22Rv1 (cell line): ENCODE results near the gene CX3CR1.

Source experiments
- H3K27ac ChIP-seq: fragments of 450-650 bp; 2 replicates; pipeline ENCODE4 v1.5.1; 2017
- ZFX ChIP-seq: fragments of 450-650 bp; IDR thresholded peaks from 2 replicates; pipeline ENCODE4 v1.6.1; 2017; ENCODE audit warnings: antibody characterized with exemption, borderline replicate concordance
- TF ChIP-seq, protein P1 (sequence below): fragments of 450-650 bp; IDR thresholded peaks from 2 replicates; pipeline ENCODE4 v1.5.1; 2017; ENCODE audit warnings: mild to moderate bottlenecking

The CX3CR1 gene

DNA sequence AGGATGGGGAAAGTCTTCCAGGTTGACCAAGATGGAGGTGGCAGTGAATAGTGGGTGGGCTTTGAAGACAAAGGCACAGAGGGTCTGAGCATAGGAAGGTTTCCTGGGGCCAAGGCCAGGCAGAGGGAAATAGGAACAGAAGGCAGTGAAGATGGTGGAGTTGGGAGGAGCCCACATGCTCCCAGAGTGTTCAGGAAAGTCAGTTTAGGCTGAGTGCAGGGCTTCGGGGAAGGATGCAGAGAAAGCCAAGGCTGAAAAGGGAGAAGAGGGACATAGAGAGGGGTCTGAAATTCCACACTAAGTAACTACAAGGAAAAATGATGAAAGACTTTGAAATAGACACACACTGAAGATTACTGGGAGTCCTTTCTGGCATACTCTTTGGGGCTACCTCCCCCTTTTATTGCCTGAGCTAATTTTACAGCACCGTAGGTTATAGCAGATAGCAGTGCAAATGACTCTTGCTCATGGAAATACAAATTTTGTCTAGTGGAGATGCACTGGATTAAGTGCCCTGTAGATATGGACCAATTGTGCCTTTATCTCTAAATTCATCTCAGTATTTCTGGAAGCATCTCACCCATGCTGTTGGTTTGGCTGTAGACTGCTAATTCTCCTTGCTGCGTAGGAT, 3.8 kb downstream of the CX3CR1 start:
- TF ChIP-seq ZFX: no peak
- TF ChIP-seq, protein P1, sequence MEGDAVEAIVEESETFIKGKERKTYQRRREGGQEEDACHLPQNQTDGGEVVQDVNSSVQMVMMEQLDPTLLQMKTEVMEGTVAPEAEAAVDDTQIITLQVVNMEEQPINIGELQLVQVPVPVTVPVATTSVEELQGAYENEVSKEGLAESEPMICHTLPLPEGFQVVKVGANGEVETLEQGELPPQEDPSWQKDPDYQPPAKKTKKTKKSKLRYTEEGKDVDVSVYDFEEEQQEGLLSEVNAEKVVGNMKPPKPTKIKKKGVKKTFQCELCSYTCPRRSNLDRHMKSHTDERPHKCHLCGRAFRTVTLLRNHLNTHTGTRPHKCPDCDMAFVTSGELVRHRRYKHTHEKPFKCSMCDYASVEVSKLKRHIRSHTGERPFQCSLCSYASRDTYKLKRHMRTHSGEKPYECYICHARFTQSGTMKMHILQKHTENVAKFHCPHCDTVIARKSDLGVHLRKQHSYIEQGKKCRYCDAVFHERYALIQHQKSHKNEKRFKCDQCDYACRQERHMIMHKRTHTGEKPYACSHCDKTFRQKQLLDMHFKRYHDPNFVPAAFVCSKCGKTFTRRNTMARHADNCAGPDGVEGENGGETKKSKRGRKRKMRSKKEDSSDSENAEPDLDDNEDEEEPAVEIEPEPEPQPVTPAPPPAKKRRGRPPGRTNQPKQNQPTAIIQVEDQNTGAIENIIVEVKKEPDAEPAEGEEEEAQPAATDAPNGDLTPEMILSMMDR: no peak
- no peak overlapping the region for H3K27ac ChIP-seq

- TF ChIP-seq ZFX: no peak
- TF ChIP-seq, protein P1: no peak
- H3K27ac ChIP-seq: no peak overlapping the region
Measured at GRCh38 chr3:39275052-39275451, 4.8 kb downstream of the CX3CR1 start.

DNA sequence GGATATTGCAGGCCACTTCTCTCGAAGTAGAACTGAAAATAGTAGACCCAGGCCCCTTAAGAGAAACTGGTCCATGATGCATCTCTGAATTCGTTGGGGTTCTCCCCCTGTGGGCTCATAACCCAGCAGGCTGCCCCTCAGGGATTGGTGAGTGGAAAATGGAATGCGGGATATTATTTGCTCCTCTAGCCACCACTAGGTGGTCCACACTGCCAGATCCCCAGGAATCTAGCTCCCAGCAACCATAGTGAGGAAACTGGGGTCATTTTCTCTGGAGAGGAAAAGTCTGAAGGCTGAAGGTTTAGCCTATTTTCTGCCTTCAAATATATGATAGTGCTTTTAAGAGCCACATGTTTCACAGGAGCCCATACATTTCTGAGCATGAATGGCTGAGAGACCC, 6.7 kb downstream of the CX3CR1 start:
- H3K27ac ChIP-seq: no peak overlapping the region
- no peak for TF ChIP-seq ZFX
- TF ChIP-seq, protein P1: peak; percentile 15; the same call in 1 of the 2 replicates

GRCh38 chr3:39272191-39272590, 7.6 kb downstream of the CX3CR1 start:
- H3K27ac ChIP-seq: no peak overlapping the region
- no peak for TF ChIP-seq ZFX
- TF ChIP-seq, protein P1: no peak

GRCh38 chr3:39271363-39271914, 8.4 kb downstream of the CX3CR1 start:
- TF ChIP-seq, protein P1: no peak
- no peak for TF ChIP-seq ZFX
- H3K27ac ChIP-seq: no peak overlapping the region

- no peak overlapping the region for H3K27ac ChIP-seq
Measured at GRCh38 chr3:39269528-39269927, 10.3 kb downstream of the CX3CR1 start.

GRCh38 chr3:39268549-39268900, 11.3 kb downstream of the CX3CR1 start:
- TF ChIP-seq ZFX: no peak
- TF ChIP-seq, protein P1: no peak
- no peak overlapping the region for H3K27ac ChIP-seq

More at GRCh38 chr3:39269528-39269927, 10.3 kb downstream of the CX3CR1 start:
- TF ChIP-seq ZFX: no peak
- TF ChIP-seq, protein P1: no peak
